DMS 273 (cell line): ENCODE data around the gene CCDC185.

Source experiments
- DNase-seq: peaks from one replicate; lab custom pipeline; 2025; ENCODE audit not compliant: unreplicated experiment; lab: John Stamatoyannopoulos, UW

CCDC185 gene

GRCh38 chr1:223429313-223429731 lies 36.1 kb downstream of the CCDC185 start:
- DNase-seq = peak; percentile 37

GRCh38 chr1:223429821-223430220 lies 36.6 kb downstream of the CCDC185 start:
- DNase-seq = no peak

GRCh38 chr1:223430236-223430635 lies 37.0 kb downstream of the CCDC185 start:
- no peak for DNase-seq

- no peak for DNase-seq
These were observed 43.9 kb downstream of the CCDC185 start for GRCh38 chr1:223437151-223437550.

GRCh38 chr1:223443397-223443796 lies 50.2 kb downstream of the CCDC185 start:
- no peak for DNase-seq

GRCh38 chr1:223444411-223444810 lies 51.2 kb downstream of the CCDC185 start:
- no peak for DNase-seq
